ENCODE measurements around the gene CNN1.
A peak's percentile ranks its signal among the peaks of the same experiment; 100 is the strongest.
"Not testable (repeated sequence)": the region's sequence is repeated elsewhere in the genome, so short reads cannot be mapped to it uniquely, and the experiment has no call there.

The CNN1 gene

DNA sequence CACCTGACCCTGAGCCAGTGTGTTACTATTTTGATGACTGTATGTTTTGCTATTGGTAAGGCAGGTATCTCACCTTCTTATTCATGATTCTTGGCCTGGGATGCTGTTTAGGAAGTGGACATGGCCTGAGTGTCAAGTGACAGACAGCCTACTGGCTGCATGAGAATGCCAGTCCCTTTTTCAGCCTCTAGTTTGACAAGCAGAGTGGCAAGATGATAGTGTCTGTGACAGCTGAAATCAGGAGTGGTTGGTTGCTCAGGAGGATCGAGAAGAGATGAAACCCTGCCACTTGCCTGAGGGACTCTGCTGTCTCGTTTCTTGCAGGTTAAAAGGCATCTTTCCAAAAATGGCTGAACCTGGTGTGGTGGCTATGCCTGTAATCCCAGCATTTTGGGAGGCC is 27.5 kb downstream of the CNN1 start:
- no peak for DNase-seq (ENCODE audit: low read depth)

GRCh38 chr19:11570039-11570462 is 31.4 kb downstream of the CNN1 start:
- DNase-seq (ENCODE audit: low read depth) = no peak

DNA sequence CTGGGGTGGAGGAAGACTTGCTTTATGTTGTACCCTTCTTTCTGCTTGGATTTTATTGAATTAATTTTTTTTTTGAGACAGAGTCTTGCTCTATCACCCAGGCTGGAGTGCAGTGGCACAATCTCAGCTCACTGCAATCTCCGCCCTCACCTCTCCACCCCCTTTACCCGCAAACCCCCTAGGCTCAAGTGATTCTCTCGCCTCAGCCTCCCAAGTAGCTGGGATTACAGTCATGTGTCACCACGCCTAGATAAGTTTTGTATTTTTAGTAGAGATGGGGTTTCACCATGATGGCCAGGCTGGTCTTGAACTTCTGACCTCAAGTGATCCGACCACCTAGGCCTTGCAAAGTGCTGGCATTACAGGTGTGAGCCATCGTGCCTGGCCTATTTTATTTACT is 34.7 kb downstream of the CNN1 start:
- not testable (repeated sequence) for DNase-seq (ENCODE audit: low read depth)

- not testable (repeated sequence) for DNase-seq (ENCODE audit: low read depth)
These were observed 35.1 kb downstream of the CNN1 start for GRCh38 chr19:11573763-11574162.

- DNase-seq (ENCODE audit: low read depth) = no peak
These were observed 36.0 kb downstream of the CNN1 start for GRCh38 chr19:11574689-11575088.

GRCh38 chr19:11576227-11576626 is 37.6 kb downstream of the CNN1 start:
- no peak for DNase-seq (ENCODE audit: low read depth)

DNA sequence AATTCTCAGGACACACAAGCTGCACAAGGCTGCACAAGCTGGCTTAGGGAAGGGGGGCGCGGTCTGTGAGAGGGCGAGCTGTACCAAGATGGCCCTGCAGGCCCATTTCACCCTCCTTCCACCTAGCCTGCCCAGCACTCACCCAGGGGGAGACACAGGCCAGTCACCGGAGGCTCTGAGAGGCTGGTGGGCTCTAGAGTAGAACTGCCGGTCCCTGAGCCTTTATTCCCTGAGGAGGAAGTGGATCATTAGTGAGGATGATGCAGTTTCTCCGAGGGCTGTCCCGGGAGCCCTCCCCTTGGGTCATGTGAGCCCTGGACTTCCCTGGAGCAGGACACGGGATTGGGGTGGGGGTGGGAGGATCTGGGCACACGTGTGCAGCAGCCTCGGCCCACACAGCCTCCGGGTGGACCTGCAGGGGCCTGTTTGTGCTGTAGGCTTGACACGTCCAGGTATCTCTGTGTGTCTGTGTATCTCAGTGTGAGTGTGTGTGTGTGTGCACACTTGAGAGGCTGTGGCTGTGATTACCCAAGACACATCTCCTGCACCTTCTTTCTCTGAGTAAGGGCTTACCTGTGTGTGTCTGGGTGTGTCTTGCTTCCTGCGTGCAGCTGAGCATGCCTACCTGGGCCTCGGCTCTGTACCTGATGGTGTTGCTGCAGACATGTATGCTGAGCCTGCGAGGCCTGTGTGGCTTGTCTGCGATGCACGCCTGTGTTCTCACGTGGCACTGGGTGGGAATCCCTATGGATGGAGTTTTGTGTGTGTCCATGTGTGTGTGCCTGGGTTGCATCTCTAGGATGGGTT is 39.0 kb downstream of the CNN1 start, which contains the start of gene ACP5:
Gene ACP5 (minus strand): TSS at position 195 of the 807 bp plus-strand sequence. CDS start 328 bp downstream, outside the sequence.
- DNase-seq (ENCODE audit: low read depth) = no peak

DNA sequence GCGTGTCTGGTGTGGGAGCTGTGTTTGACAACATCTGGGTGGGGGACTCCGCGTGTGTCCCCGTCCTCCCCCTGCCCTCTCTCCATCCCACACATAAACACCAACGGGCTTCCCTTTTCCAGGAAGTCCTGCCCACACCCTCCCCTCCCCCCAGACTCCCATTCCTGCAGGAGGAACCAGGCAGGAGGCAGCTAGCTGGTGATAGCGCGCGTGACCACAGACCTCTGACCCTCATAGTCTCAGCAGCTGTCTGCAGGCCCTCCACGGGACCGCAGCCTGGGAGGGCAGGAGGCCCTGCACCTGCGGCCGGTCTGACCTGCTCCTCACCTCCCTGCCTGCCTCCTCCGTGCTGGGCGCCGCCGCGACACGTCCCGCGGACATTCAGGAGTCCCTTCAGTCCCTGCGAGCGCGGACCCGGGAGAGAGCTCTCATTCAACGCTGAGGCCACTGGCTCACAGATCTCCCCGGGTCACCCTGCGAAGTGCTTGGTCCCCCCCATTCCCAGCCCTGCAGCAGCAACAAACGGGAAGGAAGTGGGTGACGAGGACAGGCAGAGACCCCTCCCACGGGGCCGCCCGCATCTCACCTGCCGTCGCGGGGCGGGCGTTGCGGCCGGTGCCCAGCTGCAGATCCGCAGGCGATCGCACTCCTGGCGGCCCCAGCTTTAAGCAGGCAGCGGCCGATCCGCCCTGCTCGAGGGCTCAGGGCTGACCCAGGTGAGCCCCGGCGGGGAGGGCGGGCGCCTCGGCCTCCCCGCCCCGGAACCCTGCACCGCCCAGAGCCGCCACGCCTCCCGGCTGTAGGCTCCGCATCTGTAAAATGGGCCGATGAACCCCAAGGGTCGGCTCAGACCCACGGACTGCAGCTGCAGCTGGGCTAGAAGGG is 39.8 kb downstream of the CNN1 start:
- DNase-seq (ENCODE audit: low read depth) = no peak

DNA sequence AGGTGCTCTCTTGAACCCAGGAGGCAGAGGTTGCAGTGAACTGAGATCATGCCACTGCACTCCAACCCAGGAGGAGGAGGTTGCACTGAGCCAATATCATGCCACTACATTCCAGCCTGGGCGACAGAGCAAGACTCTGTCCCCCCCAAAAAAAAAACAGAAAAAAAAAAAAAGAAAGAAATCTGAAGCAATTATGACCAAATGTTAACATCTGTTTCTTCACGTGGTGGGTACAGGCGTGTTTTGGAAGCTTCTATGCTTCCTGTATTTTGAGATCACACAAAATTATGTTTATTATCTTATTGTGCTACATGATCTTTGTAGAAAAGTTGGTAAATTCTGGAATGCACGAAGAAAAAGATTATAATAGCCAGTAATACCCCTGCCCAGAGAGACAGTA is 41.5 kb downstream of the CNN1 start:
- DNase-seq (ENCODE audit: low read depth) = no peak

DNA sequence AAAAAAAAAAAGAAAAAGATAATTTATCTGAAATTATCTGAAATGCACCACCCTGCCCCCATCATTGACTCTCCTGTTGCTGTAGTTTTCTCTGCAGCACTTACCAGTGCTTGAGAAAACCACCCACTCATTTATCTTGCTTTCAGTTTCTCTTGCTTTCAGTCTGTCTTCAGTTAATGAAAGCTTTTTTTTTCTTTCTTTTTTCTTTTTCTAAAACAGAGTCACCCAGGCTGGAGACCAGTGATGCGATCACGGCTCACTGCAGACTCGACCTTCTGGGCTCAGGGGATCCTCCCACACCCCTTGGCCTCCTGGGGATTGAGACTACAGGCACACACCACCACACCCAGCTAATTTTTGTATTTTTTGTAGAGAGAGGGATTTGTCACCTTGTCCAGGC is 43.1 kb downstream of the CNN1 start:
- DNase-seq (ENCODE audit: low read depth) = no peak

DNA sequence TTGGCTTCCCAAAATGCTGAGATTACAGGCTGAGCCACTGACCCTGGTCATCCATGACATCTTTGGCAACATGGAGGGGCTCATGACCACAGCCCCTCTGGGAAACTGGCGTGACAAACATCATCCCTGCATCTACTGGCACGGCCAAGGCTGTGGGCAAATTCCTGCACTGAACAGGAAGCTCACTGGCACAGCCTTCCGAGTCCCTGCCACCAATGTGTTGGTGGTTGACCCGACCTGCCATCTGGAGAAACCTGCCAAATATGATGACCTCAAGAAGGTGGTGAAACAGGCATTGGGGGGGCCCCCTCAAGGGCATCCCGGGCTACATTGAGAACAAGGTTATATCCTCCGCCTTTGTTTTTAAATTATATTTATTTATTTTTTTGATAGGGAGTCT is 47.7 kb downstream of the CNN1 start:
- no peak for DNase-seq (ENCODE audit: low read depth)

- peak; percentile 63 for DNase-seq (ENCODE audit: low read depth)
These were observed 48.8 kb downstream of the CNN1 start for GRCh38 chr19:11587302-11587974.

GRCh38 chr19:11587975-11588631 is 49.5 kb downstream of the CNN1 start:
- no peak for DNase-seq (ENCODE audit: low read depth)

DNA sequence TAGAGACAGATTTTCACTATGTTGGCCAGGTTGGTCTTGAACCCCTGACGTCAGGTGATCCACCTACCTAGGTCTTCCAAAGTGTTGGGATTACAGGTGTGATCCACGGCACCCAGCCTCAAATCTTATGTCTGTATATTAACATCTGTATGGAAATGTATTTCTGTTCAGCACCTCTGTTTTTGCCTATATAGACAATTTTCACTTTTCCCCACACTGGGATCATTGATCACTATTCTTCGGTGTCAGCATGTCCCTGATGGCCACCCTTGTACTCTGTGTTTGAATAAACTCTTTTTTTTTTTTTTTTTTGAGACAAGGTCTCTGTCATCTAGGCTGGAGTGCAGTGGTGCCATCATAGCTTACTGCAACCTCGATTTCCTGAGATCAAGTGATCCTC is 55.4 kb downstream of the CNN1 start:
- DNase-seq (ENCODE audit: low read depth) = no peak

GRCh38 chr19:11596156-11596555 is 57.5 kb downstream of the CNN1 start:
- no peak for DNase-seq (ENCODE audit: low read depth)

DNA sequence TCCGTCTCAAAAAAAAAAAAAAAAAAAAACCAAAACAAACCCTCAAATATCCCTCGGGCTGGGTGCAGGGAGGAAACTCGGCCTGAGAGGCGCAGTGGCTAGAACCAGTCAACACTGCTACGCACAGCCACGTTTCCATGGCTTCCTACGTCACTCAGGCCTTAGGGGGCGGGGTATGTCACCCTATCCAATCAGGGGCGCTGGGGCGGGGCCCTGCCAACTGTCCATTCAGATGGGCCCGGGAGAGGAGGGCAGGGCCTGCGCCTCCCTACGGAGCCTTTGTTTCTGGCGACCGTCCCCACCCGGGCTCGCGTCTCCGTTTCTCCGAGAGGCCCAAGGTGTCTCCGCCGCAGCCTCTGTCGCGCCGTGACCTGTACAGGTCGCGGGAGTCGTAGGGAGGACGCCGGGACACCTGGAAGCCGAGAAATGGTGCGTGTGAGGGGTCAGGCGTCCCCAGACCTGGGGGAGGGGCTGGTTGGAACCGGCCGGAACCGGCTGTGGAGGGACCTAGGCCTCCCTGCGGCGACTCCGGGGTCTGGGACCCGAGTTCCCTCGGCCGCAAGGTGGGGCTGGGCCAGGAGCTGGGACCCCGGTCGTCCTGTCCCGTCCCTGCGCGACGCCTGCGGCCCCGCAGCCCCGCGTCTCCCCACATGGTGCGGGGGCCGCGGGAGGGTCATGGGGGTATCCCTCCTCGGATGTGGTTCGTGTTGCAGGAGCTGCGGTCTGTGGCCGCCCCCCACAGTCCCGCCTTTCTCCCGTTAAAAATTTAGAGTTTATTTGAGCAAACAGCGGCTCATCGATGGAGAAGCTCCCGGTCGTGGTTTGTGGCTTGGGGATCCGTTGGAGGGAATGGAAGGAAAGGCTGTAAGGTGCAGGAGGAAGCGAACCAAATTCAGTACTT is 58.8 kb downstream of the CNN1 start, which contains the start of gene ZNF627:
Gene ZNF627 (plus strand): TSS at position 282 of the 901 bp plus-strand sequence. CDS start 145 bp downstream, at position 427.
- DNase-seq (ENCODE audit: low read depth) = peak; percentile 98

DNA sequence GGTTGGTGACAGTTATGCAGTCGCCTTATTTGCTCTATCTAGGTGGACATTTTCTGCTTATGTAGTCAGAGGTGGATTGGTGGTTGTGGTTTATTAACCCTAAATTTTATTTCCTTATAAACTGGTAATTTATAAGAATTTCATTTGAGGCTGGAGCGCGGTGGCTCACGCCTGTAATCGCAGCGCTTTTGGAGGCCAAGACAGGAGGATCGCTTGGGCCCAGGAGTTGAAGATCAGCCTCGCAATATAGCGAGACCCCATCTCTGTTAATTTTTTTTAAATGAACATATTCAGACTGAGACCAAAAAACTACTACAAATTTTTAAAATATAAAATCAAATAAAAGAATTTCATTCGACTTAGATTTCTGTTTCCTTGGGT is 59.4 kb downstream of the CNN1 start:
- no peak for DNase-seq (ENCODE audit: low read depth)

GRCh38 chr19:11598746-11599145 is 60.1 kb downstream of the CNN1 start:
- DNase-seq (ENCODE audit: low read depth) = no peak

- not testable (repeated sequence) for DNase-seq (ENCODE audit: low read depth)
These were observed 61.1 kb downstream of the CNN1 start for GRCh38 chr19:11599704-11600103.
